Upper lobe of left lung (tissue), 4 donors: ENCODE results near the gene DLG2.

Source experiments
- EP300 ChIP-seq, 4 donors: sonication (generic); formaldehyde crosslinking; IDR thresholded peaks; one replicate each; pipeline ENCODE4 v1.5.1; 2017; ENCODE audit warnings: antibody characterized with exemption in 4 of 4, control low read depth in 2 of 4
- POLR2AphosphoS5 ChIP-seq, 2 donors: sonication (generic); formaldehyde crosslinking; IDR thresholded peaks; one replicate each; pipeline ENCODE4 v1.5.1; 2017; ENCODE audit warnings: antibody characterized with exemption in 2 of 2
- TF ChIP-seq, protein P1 (sequence below), 6 experiments: fragments of 450-650 bp in 4 of 6; fragments of 200-600 bp in 2 of 6; sonication (generic) in 2 of 6; IDR thresholded peaks; one replicate each; pipeline ENCODE4 v1.5.1; 2016 to 2019; ENCODE audit warnings: antibody characterized with exemption in 6 of 6

GRCh38 chr11:83438438-83438837, 2188.7 kb downstream of the DLG2 start:
- TF ChIP-seq, protein P1, sequence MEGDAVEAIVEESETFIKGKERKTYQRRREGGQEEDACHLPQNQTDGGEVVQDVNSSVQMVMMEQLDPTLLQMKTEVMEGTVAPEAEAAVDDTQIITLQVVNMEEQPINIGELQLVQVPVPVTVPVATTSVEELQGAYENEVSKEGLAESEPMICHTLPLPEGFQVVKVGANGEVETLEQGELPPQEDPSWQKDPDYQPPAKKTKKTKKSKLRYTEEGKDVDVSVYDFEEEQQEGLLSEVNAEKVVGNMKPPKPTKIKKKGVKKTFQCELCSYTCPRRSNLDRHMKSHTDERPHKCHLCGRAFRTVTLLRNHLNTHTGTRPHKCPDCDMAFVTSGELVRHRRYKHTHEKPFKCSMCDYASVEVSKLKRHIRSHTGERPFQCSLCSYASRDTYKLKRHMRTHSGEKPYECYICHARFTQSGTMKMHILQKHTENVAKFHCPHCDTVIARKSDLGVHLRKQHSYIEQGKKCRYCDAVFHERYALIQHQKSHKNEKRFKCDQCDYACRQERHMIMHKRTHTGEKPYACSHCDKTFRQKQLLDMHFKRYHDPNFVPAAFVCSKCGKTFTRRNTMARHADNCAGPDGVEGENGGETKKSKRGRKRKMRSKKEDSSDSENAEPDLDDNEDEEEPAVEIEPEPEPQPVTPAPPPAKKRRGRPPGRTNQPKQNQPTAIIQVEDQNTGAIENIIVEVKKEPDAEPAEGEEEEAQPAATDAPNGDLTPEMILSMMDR (IDR thresholded peaks at IDR 0.05), result no peak
- TF ChIP-seq EP300 (IDR thresholded peaks at IDR 0.05), result no peak
- no peak for TF ChIP-seq POLR2AphosphoS5 (IDR thresholded peaks at IDR 0.05)
